Kidney (tissue), 14 donors: ENCODE data around the gene ARMC3. TPM values are rescaled to one million over a fixed set of nuclear protein-coding genes. Genes with fewer than 3 reads are reported as not detected.

ENCODE experiments used
- DNase-seq, 5 donors: peaks; one replicate each; pipeline ENCODE4 v3.0.0-alpha.2; 2013 to 2020
- FAIRE-seq: peaks from 2 replicates; lab custom pipeline; 2012; peaks lifted over from hg19 to GRCh38; lab: Jason Lieb, UNC
- H3K27ac ChIP-seq, 2 donors: one replicate each; pipeline ENCODE4 v1.7.0; 2013; ENCODE audit warnings: low read depth in 2 of 2, low read length in 2 of 2, inconsistent platforms in 1 of 2
- H3K27me3 ChIP-seq: one replicate; pipeline ENCODE4 v1.7.1; 2013; ENCODE audit warnings: low read length, inconsistent platforms; ENCODE audit not compliant: control insufficient read depth, insufficient read depth
- H3K36me3 ChIP-seq, 3 donors: one replicate each; pipeline versions ENCODE4 v1.7.0 to v1.7.1; 2013; ENCODE audit warnings: low read length in 3 of 3, control low read depth in 1 of 3, inconsistent platforms in 1 of 3; ENCODE audit not compliant: insufficient read depth in 3 of 3, control insufficient read depth in 2 of 3
- H3K4me1 ChIP-seq, 3 donors: one replicate each; pipeline versions ENCODE4 v1.7.0 to v1.7.1; 2013; ENCODE audit warnings: low read length in 3 of 3, inconsistent platforms in 1 of 3, low read depth in 1 of 3; ENCODE audit not compliant: control insufficient read depth in 2 of 3, insufficient read depth in 2 of 3
- H3K4me3 ChIP-seq, 3 donors: one replicate each; pipeline versions ENCODE4 v1.7.0 to v1.8.1; 2013; ENCODE audit warnings: low read length in 3 of 3, control low read depth in 1 of 3, inconsistent platforms in 1 of 3
- H3K9ac ChIP-seq, 3 donors: one replicate each; pipeline versions ENCODE4 v1.7.0 to v1.7.1; 2013; ENCODE audit warnings: low read length in 3 of 3, control low read depth in 1 of 3, inconsistent platforms in 1 of 3
- H3K9me3 ChIP-seq, 3 donors: one replicate each; pipeline versions ENCODE4 v1.7.0 to v1.7.1; 2013; ENCODE audit warnings: low read length in 3 of 3, control low read depth in 1 of 3, inconsistent platforms in 1 of 3; ENCODE audit not compliant: control insufficient read depth in 2 of 3, insufficient read depth in 1 of 3
- intact Hi-C: fragments of 100-400 bp; cut with DNase I; formaldehyde crosslinking; loops from one replicate; pipeline ENCODE4 v1.11.1; 2022
- polyA plus RNA-seq: library from polyadenylated mRNA; stranded (reverse); fragments of 350-450 nt; fragmentation: Illumina TruSeq; extraction: RNeasy Lipid Tissue Mini Kit (QIAGEN cat#74804); gene quantifications from one replicate; pipeline ENCODE4 v1.2.3, GENCODE V29; 2014; ENCODE audit warnings: low read depth, low replicate concordance; ENCODE audit not compliant: insufficient read depth
- total RNA-seq: library from RNA; stranded (reverse); fragmentation: NEBNext Ultra II Directional; extraction: Animal tissue kit (Norgen Biotek cat#: 25700); gene quantifications from one replicate; pipeline ENCODE4 v1.2.1, GENCODE V29; 2021
- TF ChIP-seq, protein P1 (sequence below): IDR thresholded peaks from 3 replicates; pipeline ENCODE4 v1.5.1; 2012; ENCODE audit warnings: mild to moderate bottlenecking, moderate library complexity, borderline replicate concordance; ENCODE audit not compliant: insufficient read depth; ENCODE audit errors: extremely low read depth
- donor health status: control.
- donor health status: control.
- donor health status: control.
- donor health status: control.
- donor health status: control.
- donor health status: DM: yes; HTN: yes; CAD: no.
- donor health status: Normal renal cell carcinoma (clear cell type).

ARMC3 gene
- total and polyA plus RNA-seq, 2 donors from 2014 or later = 0.60 to 5.5 TPM

DNA sequence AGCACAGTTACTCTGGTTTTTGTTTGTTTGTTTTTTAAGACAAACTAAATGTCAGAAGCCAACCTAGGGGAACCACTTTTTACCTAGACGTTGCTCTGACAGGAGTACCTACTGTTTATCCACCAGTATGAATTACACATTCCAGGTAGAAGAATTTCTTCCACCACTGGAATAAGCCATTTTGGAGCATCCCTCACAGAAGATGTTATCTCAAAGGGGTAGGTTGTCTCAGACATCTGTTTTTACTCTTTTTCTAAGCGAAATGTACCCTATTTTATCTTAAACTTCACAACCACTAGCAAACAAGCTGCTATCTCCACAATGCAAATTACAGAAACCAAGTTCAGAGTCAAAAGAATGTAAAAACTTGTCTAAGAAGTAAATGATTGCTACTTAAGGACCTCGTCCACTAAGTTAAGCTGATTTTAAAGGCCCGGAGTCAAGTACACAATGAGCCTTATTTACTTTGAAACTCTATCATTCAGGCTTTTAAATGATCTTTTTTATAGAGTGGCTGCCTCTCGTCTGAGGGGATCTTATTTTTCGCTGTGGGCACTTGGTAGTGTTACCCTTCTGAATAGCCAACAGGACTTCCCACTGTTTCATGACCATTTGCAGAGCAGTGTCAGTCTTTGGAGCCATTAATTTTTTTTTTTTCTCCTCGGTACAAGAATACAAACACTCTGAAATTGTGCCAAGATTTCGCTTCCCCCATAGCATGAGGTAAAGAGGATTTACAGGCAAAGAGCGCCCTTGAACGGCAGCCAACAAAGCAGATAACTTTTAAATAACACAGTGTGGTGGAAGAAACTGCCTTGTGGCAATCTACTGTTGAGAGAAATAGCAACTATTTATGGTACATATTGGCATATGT lies 15.7 kb upstream of the ARMC3 start:
- Histone ChIP-seq H3K27me3 (no peaks in the 10 kb centered on the region), H3K36me3 (no peaks in the 10 kb centered on the region), H3K27ac (no peak overlapping the region), H3K4me3 (no peak overlapping the region), H3K4me1 (no peaks in the 10 kb centered on the region), H3K9ac (no peak overlapping the region), H3K9me3 (peaks cover 0 to 4% (median 0%) of the 10 kb centered on the region in 3 donors)
- DNase-seq (peak in 3 of 5 donors; percentile 41 to 87 (median 80)), FAIRE-seq (no peak)
- intact Hi-C loops = no loop called here
- TF ChIP-seq, protein P1, sequence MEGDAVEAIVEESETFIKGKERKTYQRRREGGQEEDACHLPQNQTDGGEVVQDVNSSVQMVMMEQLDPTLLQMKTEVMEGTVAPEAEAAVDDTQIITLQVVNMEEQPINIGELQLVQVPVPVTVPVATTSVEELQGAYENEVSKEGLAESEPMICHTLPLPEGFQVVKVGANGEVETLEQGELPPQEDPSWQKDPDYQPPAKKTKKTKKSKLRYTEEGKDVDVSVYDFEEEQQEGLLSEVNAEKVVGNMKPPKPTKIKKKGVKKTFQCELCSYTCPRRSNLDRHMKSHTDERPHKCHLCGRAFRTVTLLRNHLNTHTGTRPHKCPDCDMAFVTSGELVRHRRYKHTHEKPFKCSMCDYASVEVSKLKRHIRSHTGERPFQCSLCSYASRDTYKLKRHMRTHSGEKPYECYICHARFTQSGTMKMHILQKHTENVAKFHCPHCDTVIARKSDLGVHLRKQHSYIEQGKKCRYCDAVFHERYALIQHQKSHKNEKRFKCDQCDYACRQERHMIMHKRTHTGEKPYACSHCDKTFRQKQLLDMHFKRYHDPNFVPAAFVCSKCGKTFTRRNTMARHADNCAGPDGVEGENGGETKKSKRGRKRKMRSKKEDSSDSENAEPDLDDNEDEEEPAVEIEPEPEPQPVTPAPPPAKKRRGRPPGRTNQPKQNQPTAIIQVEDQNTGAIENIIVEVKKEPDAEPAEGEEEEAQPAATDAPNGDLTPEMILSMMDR = no peak

DNA sequence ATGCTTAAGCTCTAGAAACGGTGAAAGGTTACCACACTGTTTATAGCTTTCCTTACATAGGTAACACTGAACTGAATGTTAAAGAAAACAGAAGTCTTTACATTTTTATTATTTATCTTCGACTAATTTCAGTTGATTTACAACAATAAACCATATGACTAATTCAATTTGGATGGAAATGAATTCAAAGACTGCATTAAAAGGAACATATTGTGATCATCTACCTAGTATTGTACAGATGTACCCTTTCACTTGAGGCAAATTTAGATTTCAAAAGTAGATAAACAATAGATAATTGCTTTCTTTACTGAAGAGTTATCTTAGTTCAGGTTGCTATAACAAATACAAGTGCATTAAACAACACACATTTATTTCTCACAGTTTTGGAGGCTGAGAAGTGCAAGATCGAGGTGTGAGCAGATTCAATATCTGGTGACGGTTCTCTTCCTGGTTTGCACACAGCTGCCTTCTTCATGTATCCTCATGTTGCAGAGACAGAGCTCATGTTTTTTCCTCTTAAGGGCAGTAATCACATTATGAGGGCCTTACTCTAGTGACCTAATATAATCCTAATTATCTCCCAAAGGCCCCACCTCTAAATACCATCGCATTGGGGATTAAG lies 15.0 kb upstream of the ARMC3 start:
- Histone ChIP-seq H3K36me3 (no peaks in the 10 kb centered on the region), H3K4me3 (no peak overlapping the region), H3K9me3 (peaks cover 0 to 4% (median 0%) of the 10 kb centered on the region in 3 donors), H3K27me3 (no peaks in the 10 kb centered on the region), H3K4me1 (no peaks in the 10 kb centered on the region), H3K27ac (no peak overlapping the region), H3K9ac (no peak overlapping the region)
- DNase-seq (no peak), FAIRE-seq (no peak)
- TF ChIP-seq, protein P1 = no peak
- intact Hi-C loops = no loop called here

DNA sequence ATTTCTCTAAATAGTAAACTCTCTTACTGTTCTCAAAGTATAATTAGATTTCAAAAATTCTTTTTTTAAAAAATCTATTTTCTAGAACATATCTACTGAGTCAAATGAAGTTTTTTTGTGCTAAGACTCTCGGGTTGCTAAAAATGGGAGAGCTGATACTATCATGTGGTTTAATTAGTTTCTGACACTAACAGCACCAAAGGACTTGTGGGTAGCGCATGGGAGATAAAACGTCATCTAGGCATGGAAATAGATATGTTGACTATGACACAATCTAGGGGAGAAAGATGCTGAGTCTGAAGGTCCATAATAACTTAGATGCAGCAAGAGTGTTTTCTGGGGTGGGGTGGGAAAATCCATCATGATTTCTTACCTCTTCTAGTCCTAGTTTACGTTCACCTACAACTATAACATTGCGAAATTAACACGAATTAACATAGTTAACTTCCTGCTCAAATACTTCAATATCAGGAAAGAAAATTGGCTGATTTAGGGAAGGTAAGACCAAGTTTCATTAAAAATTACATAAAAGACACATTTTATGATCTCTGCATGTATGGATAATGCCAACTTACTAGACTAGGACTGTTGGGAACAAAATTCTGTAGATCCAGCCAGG lies 14.3 kb upstream of the ARMC3 start:
- Histone ChIP-seq H3K27ac (no peak overlapping the region), H3K4me1 (no peaks in the 10 kb centered on the region), H3K36me3 (no peaks in the 10 kb centered on the region), H3K4me3 (no peak overlapping the region), H3K9me3 (peaks cover 0 to 3% (median 0%) of the 10 kb centered on the region in 3 donors), H3K27me3 (no peaks in the 10 kb centered on the region), H3K9ac (no peak overlapping the region)
- TF ChIP-seq, protein P1 = no peak
- DNase-seq (peak in 1 of 5 donors; percentile 6), FAIRE-seq (no peak)
- intact Hi-C loops = no loop called here
